Measurements from ENCODE around the gene LRCH2. TPM values are rescaled to one million over a fixed set of nuclear protein-coding genes. Genes with fewer than 3 reads are reported as not detected.

LRCH2 gene
- total RNA-seq, 4 donors from 2014 or later = 4.0 to 6.0 (median 4.7) TPM

GRCh38 chrX:115260330-115260729 lies 26.4 kb upstream of the LRCH2 start:
- TF ChIP-seq, protein P1, sequence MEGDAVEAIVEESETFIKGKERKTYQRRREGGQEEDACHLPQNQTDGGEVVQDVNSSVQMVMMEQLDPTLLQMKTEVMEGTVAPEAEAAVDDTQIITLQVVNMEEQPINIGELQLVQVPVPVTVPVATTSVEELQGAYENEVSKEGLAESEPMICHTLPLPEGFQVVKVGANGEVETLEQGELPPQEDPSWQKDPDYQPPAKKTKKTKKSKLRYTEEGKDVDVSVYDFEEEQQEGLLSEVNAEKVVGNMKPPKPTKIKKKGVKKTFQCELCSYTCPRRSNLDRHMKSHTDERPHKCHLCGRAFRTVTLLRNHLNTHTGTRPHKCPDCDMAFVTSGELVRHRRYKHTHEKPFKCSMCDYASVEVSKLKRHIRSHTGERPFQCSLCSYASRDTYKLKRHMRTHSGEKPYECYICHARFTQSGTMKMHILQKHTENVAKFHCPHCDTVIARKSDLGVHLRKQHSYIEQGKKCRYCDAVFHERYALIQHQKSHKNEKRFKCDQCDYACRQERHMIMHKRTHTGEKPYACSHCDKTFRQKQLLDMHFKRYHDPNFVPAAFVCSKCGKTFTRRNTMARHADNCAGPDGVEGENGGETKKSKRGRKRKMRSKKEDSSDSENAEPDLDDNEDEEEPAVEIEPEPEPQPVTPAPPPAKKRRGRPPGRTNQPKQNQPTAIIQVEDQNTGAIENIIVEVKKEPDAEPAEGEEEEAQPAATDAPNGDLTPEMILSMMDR (IDR thresholded peaks at IDR 0.05; ENCODE audit: low read depth) = no peak

- TF ChIP-seq, protein P1 (IDR thresholded peaks at IDR 0.05; ENCODE audit: low read depth) = no peak
These were observed 25.5 kb upstream of the LRCH2 start for GRCh38 chrX:115259238-115259875.

GRCh38 chrX:115257711-115258110 lies 23.8 kb upstream of the LRCH2 start:
- TF ChIP-seq, protein P1 (IDR thresholded peaks at IDR 0.05; ENCODE audit: low read depth) = no peak

DNA sequence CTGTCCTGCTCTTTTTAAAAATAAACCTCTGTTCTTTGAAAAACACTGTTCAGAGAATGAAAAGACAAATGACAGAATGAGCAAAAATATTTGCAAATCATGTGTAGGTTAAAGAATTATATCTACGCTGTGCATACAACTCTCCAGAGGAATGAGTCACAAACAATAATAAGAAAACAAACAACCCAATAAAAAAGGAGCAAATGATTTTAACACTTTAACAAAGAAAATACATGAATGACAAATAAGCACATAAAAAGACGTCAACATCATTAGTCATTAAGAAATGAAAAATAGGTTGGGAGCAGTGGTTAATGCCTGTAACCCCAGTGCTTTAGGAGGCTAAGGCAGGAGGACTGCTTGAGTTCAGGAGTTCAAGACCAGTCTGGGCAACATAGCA lies 21.1 kb upstream of the LRCH2 start:
- TF ChIP-seq, protein P1 (IDR thresholded peaks at IDR 0.05; ENCODE audit: low read depth) = no peak

DNA sequence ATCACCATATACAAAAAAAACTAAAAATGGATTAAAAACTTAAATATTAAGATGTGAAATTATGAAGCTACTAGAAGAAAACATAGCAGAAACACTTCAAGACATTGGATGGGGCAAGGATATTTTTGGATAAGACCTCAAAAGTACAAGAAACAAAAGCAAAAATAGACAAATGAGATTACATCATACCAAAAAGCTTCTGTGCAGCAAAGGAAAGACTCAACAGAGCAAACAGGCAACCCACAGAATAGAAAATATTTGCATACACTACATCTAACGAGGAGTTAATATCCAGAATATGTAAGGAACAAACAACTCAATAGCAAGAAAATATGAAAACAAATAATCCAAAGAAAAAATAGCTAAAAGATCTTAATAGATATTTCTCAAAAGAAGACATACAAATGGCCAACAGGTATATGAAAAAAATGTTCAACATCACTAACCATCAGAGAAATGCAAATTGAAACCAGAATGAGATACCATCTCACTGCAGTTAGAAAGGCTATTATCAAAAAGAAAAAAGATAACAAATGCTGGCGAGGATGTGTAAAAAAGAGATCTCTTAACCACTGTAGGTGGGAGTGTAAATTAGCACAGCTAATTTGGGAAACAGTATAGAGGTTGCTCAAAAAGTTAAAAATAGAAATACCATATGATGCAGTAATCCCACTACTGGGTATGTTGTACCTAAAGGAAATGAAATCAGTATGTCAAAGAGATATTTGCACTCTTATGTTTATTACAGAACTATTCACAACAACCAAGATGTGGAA lies 17.8 kb upstream of the LRCH2 start:
- TF ChIP-seq, protein P1 (IDR thresholded peaks at IDR 0.05; ENCODE audit: low read depth) = no peak

DNA sequence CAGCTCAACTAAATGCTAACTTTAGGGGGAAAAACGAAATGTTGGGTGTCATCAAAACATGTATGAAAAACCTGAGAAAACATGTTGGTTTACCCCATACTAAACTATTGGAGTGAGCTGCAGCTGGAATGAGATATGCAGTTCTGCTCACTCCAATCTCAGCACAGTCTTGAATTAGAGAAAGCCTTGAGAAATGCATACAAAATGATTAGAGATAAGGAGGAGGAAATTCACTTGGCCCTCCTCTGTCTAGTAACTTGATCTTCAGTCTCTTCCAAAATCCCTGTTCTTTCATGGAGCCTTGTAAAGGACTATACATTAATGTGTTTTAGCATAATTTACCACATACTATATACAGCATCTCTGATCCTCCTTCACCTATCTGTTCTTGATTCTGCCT lies 3.2 kb upstream of the LRCH2 start:
- TF ChIP-seq, protein P1 (IDR thresholded peaks at IDR 0.05; ENCODE audit: low read depth) = no peak

DNA sequence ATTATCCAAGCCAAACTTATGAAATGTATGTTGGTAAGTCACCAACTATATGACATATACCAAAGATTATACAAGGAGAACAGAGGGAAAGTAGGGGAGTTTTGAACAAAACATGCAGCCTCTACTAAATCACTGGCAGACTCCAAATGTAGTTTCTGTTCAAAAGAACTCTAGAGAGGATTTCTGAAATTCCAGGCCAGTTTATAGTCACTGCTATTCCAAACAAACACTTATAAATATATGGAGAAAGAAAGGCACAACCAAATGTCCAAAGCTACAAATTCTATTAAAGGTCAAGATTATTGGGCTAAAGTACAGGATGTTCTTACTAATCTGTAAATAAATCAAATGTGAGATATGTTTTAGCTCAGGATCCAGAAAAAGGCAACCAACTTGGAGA lies 2.7 kb upstream of the LRCH2 start:
- TF ChIP-seq, protein P1 (IDR thresholded peaks at IDR 0.05; ENCODE audit: low read depth) = no peak
